H7 (cell line): Measurements from ENCODE around the gene METRN. TPM values are rescaled to one million over a fixed set of nuclear protein-coding genes. Genes with fewer than 3 reads are reported as not detected.

Experiments used
- DNase-seq: peaks from one replicate; pipeline ENCODE4 v3.0.0; 2012
- H3K27me3 ChIP-seq: 2 replicates; pipeline ENCODE4 v1.6.0; 2011; ENCODE audit warnings: mild to moderate bottlenecking, low read length; ENCODE audit not compliant: control insufficient read depth, insufficient read depth
- H3K36me3 ChIP-seq: replicated peaks from 2 replicates; pipeline ENCODE4 v1.5.1; 2011; ENCODE audit warnings: low read length; ENCODE audit not compliant: control insufficient read depth, insufficient read depth
- H3K4me3 ChIP-seq: 2 replicates; pipeline ENCODE4 v1.5.1; 2011; ENCODE audit warnings: low read depth, mild to moderate bottlenecking, control low read depth, low read length, moderate library complexity; ENCODE audit not compliant: insufficient read depth
- total RNA-seq: library from RNA; depleted of rRNA; stranded (reverse); fragments of >200 nt; shearing (Covaris generic); gene quantifications from 2 replicates; pipeline ENCODE4 v1.2.3, GENCODE V29; 2014; rRNA removed

The METRN gene
- total RNA-seq, 1 experiment from 2014 or later, result 49.6 TPM

DNA sequence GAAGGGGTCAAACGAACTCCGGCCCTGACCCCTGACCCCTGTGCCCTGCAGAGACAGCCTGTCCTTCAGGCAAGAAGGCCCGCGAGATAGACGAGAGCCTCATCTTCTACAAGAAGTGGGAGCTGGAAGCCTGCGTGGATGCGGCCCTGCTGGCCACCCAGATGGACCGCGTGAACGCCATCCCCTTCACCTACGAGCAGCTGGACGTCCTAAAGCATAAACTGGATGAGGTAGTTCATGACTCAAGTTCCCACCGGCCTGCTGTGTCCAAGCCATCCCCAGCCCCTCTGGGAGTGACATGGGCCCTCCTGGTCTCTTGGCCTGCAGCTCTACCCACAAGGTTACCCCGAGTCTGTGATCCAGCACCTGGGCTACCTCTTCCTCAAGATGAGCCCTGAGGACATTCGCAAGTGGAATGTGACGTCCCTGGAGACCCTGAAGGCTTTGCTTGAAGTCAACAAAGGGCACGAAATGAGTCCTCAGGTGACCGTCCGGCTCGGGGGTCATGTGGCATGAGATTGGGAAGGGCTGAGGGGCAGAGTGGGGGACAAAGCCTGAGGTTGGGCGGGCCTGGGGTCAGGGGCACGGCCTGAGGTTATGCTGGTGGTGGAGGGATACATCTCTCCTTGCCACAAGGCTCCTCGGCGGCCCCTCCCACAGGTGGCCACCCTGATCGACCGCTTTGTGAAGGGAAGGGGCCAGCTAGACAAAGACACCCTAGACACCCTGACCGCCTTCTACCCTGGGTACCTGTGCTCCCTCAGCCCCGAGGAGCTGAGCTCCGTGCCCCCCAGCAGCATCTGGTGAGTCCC is 51.3 kb downstream of the METRN start:
- Histone ChIP-seq H3K4me3 (no peak overlapping the region), H3K27me3 (no peaks in the 10 kb centered on the region), H3K36me3 (no peaks in the 10 kb centered on the region)
- DNase-seq, result no peak

GRCh38 chr16:766820-767640 is 52.1 kb downstream of the METRN start:
- DNase-seq, result no peak
- Histone ChIP-seq H3K4me3 (no peak overlapping the region), H3K27me3 (no peaks in the 10 kb centered on the region), H3K36me3 (no peaks in the 10 kb centered on the region)

DNA sequence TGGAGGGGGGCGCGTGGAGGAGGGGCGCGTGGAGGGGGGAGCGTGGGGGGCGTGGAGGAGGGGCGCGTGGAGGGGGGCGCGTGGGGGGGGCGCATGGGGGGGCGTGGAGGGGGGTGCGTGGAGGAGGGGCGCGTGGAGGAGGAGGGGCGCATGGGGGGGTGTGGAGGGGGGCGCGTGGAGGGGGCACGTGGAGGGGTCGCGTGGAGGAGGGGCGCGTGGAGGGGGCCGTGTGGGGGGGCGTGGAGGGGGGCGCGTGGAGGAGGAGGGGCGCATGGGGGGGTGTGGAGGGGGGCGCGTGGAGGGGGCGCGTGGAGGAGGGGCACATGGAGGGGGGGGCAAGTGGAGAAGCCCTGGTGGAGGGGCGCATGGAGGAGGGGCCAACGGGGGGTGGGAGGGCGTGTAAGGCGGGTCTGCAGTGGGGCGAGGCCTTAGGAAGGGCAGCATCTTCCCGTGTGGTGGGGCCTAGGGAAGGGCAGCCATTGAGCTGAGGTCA is 52.9 kb downstream of the METRN start:
- DNase-seq, result peak; percentile 87
- no peaks in the 10 kb centered on the region for H3K27me3 ChIP-seq
- H3K36me3 ChIP-seq, result no peaks in the 10 kb centered on the region
- H3K4me3 ChIP-seq, result no peak overlapping the region

- Histone ChIP-seq H3K4me3 (no peak overlapping the region), H3K27me3 (no peaks in the 10 kb centered on the region), H3K36me3 (no peaks in the 10 kb centered on the region)
- peak; percentile 78 for DNase-seq
These were observed 53.5 kb downstream of the METRN start for GRCh38 chr16:768428-768827.

Other genes starting within 250 kb of the METRN start
- 80.6 and 87.5 TPM in 2 replicates for gene CAPN15, start 187.4 kb upstream of the METRN start, total RNA-seq
- 0.28 and 0.85 TPM in 2 replicates for gene PRR35, start 154.7 kb upstream of the METRN start, total RNA-seq
- gene NHLRC4, start 148.1 kb upstream of the METRN start, total RNA-seq, result 1.1 TPM in 2 replicates
- gene PIGQ, start 145.2 kb upstream of the METRN start, total RNA-seq, result 42.2 and 44.6 TPM in 2 replicates
- 26.3 and 26.4 TPM in 2 replicates for gene RAB40C, start 125.1 kb upstream of the METRN start, total RNA-seq
- 4.5 and 5.5 TPM in 2 replicates for gene WFIKKN1, start 84.1 kb upstream of the METRN start, total RNA-seq
- 129 and 135 TPM in 2 replicates for gene METTL26, start 78.8 kb upstream of the METRN start, total RNA-seq
- 71.5 and 83.1 TPM in 2 replicates for gene MCRIP2, start 73.3 kb upstream of the METRN start, total RNA-seq
- gene WDR90, start 65.8 kb upstream of the METRN start, total RNA-seq, result 35.3 and 38.3 TPM in 2 replicates
- gene RHOT2, start 47.0 kb upstream of the METRN start, total RNA-seq, result 164 and 174 TPM in 2 replicates
- gene RHBDL1, start 39.4 kb upstream of the METRN start, total RNA-seq, result 3.1 and 5.9 TPM in 2 replicates
- gene STUB1, start 34.7 kb upstream of the METRN start, total RNA-seq, result 85.3 and 115 TPM in 2 replicates
- gene JMJD8, start 30.8 kb upstream of the METRN start, total RNA-seq, result 63.8 and 88.2 TPM in 2 replicates
- 18.3 and 18.9 TPM in 2 replicates for gene WDR24, start 24.7 kb upstream of the METRN start, total RNA-seq
- 2.8 and 7.1 TPM in 2 replicates for gene FBXL16, start 9.3 kb upstream of the METRN start, total RNA-seq
- gene ANTKMT, start 6.0 kb downstream of the METRN start, total RNA-seq, result 22.6 and 29.8 TPM in 2 replicates
- gene CCDC78, start 11.3 kb downstream of the METRN start, total RNA-seq, result 11.3 and 21.0 TPM in 2 replicates
- gene HAGHL, start 12.0 kb downstream of the METRN start, total RNA-seq, result 26.6 and 33.1 TPM in 2 replicates
- 42.6 and 46.1 TPM in 2 replicates for gene CIAO3, start 25.9 kb downstream of the METRN start, total RNA-seq
- 0.15 TPM in 1 of 2 replicates, not detected in the other for gene MSLN, start 45.6 kb downstream of the METRN start, total RNA-seq
- gene RPUSD1, start 73.3 kb downstream of the METRN start, total RNA-seq, result 58.7 and 63.4 TPM in 2 replicates
- 65.9 and 80.8 TPM in 2 replicates for gene CHTF18, start 73.5 kb downstream of the METRN start, total RNA-seq
- not detected in 2 replicates for gene GNG13, start 85.6 kb downstream of the METRN start, total RNA-seq